GM12891 (cell line): ENCODE data around the gene TRIM31.

ENCODE experiments used
- POLR2A ChIP-seq: IDR thresholded peaks from 2 replicates; pipeline ENCODE4 v1.6.1; 2011; ENCODE audit warnings: low read depth, low read length, control low read depth
- POLR2AphosphoS5 ChIP-seq: IDR thresholded peaks from 2 replicates; pipeline ENCODE4 v1.6.1; 2011; ENCODE audit warnings: low read depth, low read length, control low read depth
- POU2F2 ChIP-seq: IDR thresholded peaks from 2 replicates; pipeline ENCODE4 v1.6.1; 2011; ENCODE audit warnings: low read depth, mild to moderate bottlenecking, control low read depth, low read length, moderate library complexity
- SPI1 ChIP-seq: IDR thresholded peaks from 2 replicates; pipeline ENCODE4 v1.6.1; 2011; ENCODE audit warnings: low read depth, low read length, control low read depth
- TAF1 ChIP-seq: IDR thresholded peaks from 2 replicates; pipeline ENCODE4 v1.6.1; 2011; ENCODE audit warnings: low read depth, low read length, control low read depth

GRCh38 chr6:30149234-30149633 lies 36.3 kb upstream of the TRIM31 start:
- no peak for TF ChIP-seq POLR2A
- TF ChIP-seq POLR2AphosphoS5: no peak
- no peak for TF ChIP-seq POU2F2
- TF ChIP-seq SPI1: no peak
- no peak for TF ChIP-seq TAF1
